B cell (primary cell): ENCODE results near the gene NPAS3.

ENCODE experiments used
- EZH2 ChIP-seq: IDR thresholded peaks from 2 replicates; pipeline ENCODE4 v1.6.1; 2012; ENCODE audit warnings: borderline replicate concordance, low read depth, mild to moderate bottlenecking, moderate library complexity, low read length; ENCODE audit not compliant: insufficient read depth, poor library complexity, severe bottlenecking
- TF ChIP-seq, protein P1 (sequence below): fragments of 200-600 bp; IDR thresholded peaks from one replicate; pipeline ENCODE4 v1.8.0; 2022; ENCODE audit warnings: antibody characterized with exemption, mild to moderate bottlenecking

- TF ChIP-seq EZH2 = no peak
- TF ChIP-seq, protein P1, sequence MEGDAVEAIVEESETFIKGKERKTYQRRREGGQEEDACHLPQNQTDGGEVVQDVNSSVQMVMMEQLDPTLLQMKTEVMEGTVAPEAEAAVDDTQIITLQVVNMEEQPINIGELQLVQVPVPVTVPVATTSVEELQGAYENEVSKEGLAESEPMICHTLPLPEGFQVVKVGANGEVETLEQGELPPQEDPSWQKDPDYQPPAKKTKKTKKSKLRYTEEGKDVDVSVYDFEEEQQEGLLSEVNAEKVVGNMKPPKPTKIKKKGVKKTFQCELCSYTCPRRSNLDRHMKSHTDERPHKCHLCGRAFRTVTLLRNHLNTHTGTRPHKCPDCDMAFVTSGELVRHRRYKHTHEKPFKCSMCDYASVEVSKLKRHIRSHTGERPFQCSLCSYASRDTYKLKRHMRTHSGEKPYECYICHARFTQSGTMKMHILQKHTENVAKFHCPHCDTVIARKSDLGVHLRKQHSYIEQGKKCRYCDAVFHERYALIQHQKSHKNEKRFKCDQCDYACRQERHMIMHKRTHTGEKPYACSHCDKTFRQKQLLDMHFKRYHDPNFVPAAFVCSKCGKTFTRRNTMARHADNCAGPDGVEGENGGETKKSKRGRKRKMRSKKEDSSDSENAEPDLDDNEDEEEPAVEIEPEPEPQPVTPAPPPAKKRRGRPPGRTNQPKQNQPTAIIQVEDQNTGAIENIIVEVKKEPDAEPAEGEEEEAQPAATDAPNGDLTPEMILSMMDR = no peak
Observed at GRCh38 chr14:33464254-33464962, 525.7 kb downstream of the NPAS3 start.
